Hepatocyte (in vitro differentiated cells): Measurements from ENCODE around the gene SETDB2.

Experiments used
- EZH2 ChIP-seq: fragments of 200-600 bp; sonication (generic); IDR thresholded peaks from 2 replicates; pipeline ENCODE4 v1.6.1; 2016; ENCODE audit warnings: antibody characterized with exemption, mild to moderate bottlenecking, borderline replicate concordance
- EZH2phosphoT487 ChIP-seq: fragments of 200-600 bp; sonication (generic); IDR thresholded peaks from one replicate; pipeline ENCODE4 v1.6.1; 2018; ENCODE audit warnings: antibody characterized with exemption, mild to moderate bottlenecking, low read depth, moderate library complexity; ENCODE audit not compliant: unreplicated experiment, severe bottlenecking
- TF ChIP-seq, protein P1 (sequence below): fragments of 200-600 bp; sonication (generic); IDR thresholded peaks from 2 replicates; pipeline ENCODE4 v1.5.1; 2016; ENCODE audit warnings: antibody characterized with exemption, mild to moderate bottlenecking; ENCODE audit not compliant: poor library complexity

DNA sequence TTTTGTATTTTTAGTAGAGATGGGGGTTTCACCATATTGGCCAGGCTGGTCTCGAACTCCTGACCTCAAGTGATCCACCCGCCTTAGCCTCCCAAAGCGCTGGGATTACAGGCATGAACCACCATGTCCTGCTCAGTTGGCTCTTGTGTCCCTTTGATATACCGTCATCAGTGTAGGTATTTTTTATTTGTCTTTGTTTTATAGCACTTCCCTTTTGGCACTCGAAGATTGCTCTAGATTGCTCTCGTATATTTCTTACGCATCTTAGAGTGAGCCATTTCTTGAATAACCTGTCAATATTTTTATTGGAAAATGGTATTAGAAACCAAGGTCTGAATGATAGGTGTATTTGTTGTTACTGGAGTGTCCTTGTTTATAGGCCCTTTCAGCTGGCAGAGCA is 9.4 kb downstream of the SETDB2 start:
- TF ChIP-seq EZH2phosphoT487 (no peak), EZH2 (no peak)
- TF ChIP-seq, protein P1, sequence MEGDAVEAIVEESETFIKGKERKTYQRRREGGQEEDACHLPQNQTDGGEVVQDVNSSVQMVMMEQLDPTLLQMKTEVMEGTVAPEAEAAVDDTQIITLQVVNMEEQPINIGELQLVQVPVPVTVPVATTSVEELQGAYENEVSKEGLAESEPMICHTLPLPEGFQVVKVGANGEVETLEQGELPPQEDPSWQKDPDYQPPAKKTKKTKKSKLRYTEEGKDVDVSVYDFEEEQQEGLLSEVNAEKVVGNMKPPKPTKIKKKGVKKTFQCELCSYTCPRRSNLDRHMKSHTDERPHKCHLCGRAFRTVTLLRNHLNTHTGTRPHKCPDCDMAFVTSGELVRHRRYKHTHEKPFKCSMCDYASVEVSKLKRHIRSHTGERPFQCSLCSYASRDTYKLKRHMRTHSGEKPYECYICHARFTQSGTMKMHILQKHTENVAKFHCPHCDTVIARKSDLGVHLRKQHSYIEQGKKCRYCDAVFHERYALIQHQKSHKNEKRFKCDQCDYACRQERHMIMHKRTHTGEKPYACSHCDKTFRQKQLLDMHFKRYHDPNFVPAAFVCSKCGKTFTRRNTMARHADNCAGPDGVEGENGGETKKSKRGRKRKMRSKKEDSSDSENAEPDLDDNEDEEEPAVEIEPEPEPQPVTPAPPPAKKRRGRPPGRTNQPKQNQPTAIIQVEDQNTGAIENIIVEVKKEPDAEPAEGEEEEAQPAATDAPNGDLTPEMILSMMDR, result no peak
